H7 (cell line): ENCODE data around the gene MDM4. TPM values are rescaled to one million over a fixed set of nuclear protein-coding genes. Genes with fewer than 3 reads are reported as not detected.

ENCODE experiments used
- DNase-seq: peaks from one replicate; pipeline ENCODE4 v3.0.0; 2012
- H3K27me3 ChIP-seq: 2 replicates; pipeline ENCODE4 v1.6.0; 2011; ENCODE audit warnings: mild to moderate bottlenecking, low read length; ENCODE audit not compliant: control insufficient read depth, insufficient read depth
- H3K36me3 ChIP-seq: replicated peaks from 2 replicates; pipeline ENCODE4 v1.5.1; 2011; ENCODE audit warnings: low read length; ENCODE audit not compliant: control insufficient read depth, insufficient read depth
- H3K4me3 ChIP-seq: 2 replicates; pipeline ENCODE4 v1.5.1; 2011; ENCODE audit warnings: low read depth, mild to moderate bottlenecking, control low read depth, low read length, moderate library complexity; ENCODE audit not compliant: insufficient read depth
- total RNA-seq: library from RNA; depleted of rRNA; stranded (reverse); fragments of >200 nt; shearing (Covaris generic); gene quantifications from 2 replicates; pipeline ENCODE4 v1.2.3, GENCODE V29; 2014; rRNA removed

Gene MDM4, protein sequence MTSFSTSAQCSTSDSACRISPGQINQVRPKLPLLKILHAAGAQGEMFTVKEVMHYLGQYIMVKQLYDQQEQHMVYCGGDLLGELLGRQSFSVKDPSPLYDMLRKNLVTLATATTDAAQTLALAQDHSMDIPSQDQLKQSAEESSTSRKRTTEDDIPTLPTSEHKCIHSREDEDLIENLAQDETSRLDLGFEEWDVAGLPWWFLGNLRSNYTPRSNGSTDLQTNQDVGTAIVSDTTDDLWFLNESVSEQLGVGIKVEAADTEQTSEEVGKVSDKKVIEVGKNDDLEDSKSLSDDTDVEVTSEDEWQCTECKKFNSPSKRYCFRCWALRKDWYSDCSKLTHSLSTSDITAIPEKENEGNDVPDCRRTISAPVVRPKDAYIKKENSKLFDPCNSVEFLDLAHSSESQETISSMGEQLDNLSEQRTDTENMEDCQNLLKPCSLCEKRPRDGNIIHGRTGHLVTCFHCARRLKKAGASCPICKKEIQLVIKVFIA
- total RNA-seq, result 15.9 and 17.6 TPM in 2 replicates

DNA sequence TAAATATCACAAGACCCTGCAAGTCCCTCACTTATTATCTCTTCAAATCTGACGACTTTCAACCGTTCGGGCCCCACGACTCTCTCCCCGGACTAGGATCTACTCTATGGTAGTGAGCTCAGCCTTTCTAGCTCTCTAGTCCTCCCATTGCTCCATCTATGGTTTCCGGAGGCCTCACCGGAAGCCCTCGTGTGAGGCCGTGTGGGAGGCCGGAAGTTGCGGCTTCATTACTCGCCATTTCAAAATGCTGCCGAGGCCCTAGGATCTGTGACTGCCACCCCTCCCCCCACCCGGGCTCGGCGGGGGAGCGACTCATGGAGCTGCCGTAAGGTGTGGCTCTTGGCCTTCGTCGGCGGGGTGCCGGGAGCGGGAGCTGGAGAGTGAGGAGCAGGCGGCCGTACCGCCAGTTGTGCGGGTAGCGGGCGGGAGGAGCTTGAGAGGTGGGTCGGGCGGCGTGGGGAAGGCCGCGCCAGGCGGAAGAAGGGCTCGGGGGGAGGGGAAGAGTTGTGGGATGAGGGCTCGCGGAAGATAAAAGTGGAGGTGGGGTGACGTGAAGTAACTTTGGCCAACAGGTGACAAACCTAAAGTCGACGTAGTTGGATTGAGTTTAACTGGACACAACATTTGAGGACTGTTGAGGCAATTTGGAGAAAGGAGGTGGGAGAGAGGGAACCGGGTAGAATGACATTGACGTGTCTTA is at the start of gene MDM4:
Gene MDM4 (plus strand): TSS at position 227 of the 700 bp plus-strand sequence. CDS start 9,113 bp downstream, outside the sequence.
- H3K27me3 ChIP-seq, result no peaks in the 10 kb centered on the region
- H3K4me3 ChIP-seq, result peak within 1 kb of the TSS; percentile 65
- peak; percentile 93 for DNase-seq
- peaks cover 3% of the 10 kb centered on the region; the same call in 1 of the 2 replicates for H3K36me3 ChIP-seq

DNA sequence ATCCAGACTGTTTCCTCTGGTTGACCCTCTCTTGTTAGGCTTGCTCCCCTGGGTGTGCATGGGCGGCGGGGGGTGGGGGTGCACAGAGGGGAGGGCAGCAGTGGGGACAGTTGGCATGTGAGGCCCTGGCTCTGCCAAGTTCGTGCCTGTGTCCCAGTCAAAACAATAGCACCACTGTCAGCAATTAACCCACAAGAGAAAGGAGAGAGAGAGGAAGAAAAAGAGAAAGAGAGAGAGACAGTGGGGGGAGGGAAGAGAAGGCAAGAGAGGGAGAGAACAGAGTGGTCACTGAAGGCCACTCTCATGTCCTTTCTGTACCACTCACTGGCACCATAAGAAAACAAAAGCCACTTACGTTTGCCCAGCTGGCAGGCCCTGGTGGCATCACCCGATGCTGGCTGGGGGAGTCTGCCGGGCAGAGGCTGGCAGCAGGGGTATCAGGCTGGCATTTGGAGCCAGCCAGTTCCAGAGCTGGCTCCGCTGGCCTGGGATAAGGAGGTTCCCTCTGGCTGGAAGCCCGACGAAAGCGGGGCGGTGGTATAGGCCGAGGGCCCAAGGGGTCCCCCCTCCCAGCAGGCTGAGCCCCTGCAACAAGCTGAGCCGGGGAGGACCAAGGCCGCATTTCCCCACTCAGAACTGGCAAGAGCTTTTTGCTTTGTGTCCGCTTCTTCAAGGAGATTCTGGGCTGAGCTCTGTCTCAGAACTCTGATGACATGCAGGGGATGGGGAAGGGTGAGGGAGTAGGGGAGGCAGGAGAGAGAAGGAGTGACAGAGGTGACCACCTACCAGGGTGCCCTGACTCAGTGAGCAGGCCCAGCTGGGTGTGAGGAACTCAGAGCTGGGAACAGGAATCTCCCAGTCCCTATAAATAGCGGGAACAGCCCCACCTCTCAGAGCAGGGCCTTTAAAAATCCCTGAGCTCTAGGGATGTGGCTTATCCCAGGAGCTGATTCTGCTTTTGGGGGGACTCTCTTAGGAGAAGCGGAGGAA is 49.5 kb upstream of the MDM4 start:
- H3K4me3 ChIP-seq, result no peak overlapping the region
- no peaks in the 10 kb centered on the region; the same call in 1 of the 2 replicates for H3K36me3 ChIP-seq
- no peak for DNase-seq
- no peaks in the 10 kb centered on the region for H3K27me3 ChIP-seq

DNA sequence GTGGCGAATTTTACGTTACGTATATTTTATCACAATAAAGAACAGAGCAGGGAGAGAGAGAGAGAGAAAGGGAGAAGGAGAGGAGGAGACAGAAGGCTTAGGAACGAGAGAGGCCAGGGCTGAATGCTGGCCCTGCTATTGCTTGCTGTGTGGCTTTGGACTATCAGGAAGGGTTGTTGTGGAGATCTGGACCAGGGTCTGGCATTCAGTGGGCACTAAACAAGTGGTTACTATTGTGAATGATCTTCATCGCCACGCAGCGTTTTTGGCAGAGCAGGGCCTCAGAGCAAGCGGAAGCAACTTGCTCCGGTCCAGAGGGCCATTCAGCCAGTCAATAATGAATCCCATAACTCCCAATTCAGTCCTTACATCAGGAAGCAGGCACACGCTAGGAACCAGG is 48.0 kb upstream of the MDM4 start:
- H3K4me3 ChIP-seq, result no peak overlapping the region
- H3K36me3 ChIP-seq, result no peaks in the 10 kb centered on the region
- DNase-seq, result no peak
- no peaks in the 10 kb centered on the region for H3K27me3 ChIP-seq

DNA sequence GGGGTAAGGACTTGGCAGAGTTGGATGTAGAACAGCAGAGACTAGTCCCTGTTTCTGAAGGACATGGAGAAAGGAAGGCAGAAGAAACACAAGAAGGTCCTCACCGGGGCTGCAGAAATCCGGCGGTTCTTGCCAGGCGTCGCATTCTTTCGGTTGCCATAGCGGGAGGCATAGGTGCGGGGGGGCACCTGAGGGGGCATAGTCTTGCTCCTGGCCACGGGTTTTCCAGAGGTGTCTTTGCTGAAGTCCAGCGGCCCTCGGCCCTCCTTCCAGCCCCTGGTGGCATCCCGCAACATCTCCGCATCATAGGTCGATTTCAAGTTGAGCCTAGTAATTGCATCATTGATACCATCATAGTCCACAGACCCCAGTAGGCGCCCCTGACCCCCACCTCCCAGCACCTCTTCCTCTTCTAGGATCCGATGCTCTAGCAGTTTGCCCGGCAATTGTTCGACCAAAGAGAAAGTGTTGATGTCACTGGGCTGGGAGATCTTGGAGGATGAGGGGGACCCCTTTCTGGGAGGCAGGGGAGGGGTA is 47.4 kb upstream of the MDM4 start:
- no peaks in the 10 kb centered on the region for H3K27me3 ChIP-seq
- H3K36me3 ChIP-seq, result no peaks in the 10 kb centered on the region
- H3K4me3 ChIP-seq, result no peak overlapping the region
- no peak for DNase-seq

DNA sequence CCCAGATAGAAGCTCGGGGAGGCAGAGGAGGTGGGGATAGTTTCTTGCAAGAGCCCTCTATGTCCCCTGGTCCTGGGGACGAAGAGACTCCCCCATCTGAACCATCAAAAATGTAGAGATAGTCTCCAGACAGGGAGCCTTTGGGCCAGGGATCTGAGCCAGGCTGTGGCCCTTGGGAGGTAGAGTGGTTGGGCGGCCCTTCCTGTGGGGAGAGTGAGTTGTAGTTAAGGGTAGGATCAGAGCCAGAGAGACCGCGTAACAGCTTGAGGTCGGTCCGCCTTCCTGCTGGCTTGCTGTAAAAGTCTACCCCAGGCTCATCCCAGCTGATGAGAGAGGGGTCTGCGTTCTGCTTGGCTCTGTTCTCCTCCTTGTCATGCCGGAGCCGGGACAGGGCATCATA is 46.9 kb upstream of the MDM4 start:
- no peak overlapping the region for H3K4me3 ChIP-seq
- DNase-seq, result no peak
- H3K36me3 ChIP-seq, result no peaks in the 10 kb centered on the region
- no peaks in the 10 kb centered on the region for H3K27me3 ChIP-seq

DNA sequence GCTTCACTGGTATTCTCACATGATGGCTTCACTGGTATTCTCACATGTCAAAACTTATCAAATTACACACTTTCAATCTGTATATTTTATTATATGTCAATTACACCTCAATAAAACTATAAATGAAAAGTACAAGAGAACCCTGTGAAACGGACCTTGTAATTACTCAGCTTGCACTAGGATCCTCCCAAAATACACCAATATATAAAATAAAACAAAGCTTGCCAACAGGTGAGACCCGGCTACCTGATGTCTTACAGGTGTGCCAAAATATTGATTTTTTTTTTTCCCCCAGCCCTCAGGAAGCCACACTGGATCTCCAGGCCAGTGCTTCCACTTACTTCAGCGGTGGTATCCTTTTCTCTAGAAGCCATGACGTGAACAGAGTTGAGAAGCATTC is 44.5 kb upstream of the MDM4 start:
- no peak for DNase-seq
- Histone ChIP-seq H3K4me3 (no peak overlapping the region), H3K27me3 (no peaks in the 10 kb centered on the region), H3K36me3 (no peaks in the 10 kb centered on the region)

DNA sequence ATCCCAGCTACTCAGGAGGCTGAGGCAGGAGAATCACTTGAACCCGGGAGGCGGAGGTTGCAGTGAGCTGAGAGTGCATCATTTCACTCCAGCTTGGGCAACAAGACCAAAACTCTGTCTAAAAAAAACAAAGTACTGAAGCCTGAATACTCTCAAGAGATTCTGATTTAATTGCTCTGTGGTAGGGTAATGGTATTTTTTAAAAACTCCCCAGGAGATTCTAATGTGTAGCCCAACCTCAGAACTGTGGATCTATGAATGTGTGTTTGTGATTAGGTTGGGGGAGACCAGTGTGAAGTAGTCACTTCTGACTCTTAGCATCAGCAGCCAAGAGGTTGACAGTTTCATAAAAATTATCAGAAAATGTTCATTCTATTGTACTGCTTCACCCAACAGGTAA is 43.5 kb upstream of the MDM4 start:
- Histone ChIP-seq H3K27me3 (no peaks in the 10 kb centered on the region), H3K4me3 (no peak overlapping the region), H3K36me3 (no peaks in the 10 kb centered on the region)
- DNase-seq, result no peak

DNA sequence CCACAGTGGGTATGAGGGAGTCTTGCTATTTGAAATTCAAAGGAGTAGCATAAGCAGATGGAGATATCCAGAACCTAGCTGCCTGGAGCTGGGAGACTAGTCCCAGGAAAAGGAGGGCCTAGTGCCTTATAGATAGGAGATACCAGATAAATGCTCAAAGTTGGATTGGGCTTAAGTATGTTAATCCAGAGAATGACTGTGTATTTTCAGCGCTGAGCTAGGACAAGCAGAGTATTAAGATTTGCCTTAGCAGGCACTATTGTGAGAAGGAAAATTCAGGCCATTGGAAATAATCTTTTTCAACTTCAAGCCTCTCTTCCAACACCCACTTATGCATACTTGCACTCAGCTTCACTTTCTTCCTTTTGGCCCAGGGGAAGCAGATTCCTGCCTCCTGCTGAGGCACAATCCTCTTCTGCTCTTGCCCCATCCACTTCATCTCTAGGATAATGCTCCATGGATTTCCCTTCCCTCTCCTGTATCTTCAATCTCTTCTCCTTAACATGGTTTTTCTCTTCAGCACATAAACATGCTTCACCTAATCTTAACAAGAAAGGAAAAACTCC is 42.7 kb upstream of the MDM4 start:
- H3K4me3 ChIP-seq, result no peak overlapping the region
- peak; percentile 65 for DNase-seq
- no peaks in the 10 kb centered on the region for H3K36me3 ChIP-seq

DNA sequence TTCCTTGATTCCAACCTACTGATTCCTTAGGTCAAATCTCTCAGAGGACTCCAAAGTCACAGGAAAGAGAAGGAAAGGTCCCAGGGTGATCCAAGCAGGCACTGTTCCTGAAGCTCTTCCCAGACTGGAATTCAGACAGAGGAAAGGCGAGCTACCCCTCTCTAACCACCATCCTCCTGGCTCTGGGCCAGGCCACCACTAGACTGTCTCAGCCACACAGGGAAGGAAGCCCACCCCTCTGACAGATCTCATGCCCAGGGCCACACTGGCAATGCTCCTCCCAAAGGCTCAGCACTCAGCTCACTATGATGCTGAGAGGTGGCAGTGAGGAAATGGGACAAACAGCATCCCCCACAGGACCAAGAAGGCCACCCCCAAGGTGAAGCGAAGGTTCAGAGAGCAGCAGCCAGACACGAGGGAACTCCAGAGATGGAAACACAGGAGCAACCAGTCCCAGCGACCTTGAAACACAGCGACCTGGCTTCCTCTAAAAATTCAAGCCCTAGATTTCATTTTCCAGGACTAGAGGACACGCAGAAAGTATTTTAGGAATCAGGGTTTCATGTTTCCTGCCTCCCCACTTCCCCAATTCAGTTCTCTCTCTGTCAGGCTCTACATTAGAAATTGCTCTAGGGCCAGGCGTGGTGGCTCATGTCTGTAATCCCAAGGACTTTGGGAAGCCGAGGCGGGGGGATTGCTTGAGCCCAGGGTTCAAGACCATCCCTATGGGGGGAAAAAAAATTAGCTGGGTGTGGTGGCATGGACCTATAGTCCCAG is 40.4 kb upstream of the MDM4 start:
- Histone ChIP-seq H3K36me3 (no peaks in the 10 kb centered on the region), H3K27me3 (no peaks in the 10 kb centered on the region), H3K4me3 (no peak overlapping the region)
- peak; percentile 17 for DNase-seq

More for the DNA sequence above, 42.7 kb upstream of the MDM4 start:
- H3K27me3 ChIP-seq, result no peaks in the 10 kb centered on the region

DNA sequence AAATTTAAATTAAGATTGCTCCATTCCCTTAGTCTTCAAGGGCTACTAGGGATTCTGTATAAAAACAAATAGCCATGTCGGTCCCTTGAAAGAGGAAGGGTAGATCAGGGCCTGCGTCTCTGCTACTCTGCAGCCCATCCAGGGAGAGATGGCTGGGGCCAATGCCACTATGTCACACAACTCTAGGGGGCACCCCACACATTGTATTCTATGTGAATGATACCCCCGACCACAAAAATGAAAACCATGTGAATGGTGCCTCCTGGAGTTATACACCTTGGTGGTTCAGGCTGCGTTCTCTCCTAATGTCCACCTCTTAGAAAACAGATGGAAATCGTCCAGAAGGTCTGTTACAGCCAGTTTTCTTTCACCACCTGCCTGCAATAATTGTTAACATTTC is 39.6 kb upstream of the MDM4 start:
- Histone ChIP-seq H3K27me3 (no peaks in the 10 kb centered on the region), H3K36me3 (no peaks in the 10 kb centered on the region), H3K4me3 (no peak overlapping the region)
- peak; percentile 63 for DNase-seq

DNA sequence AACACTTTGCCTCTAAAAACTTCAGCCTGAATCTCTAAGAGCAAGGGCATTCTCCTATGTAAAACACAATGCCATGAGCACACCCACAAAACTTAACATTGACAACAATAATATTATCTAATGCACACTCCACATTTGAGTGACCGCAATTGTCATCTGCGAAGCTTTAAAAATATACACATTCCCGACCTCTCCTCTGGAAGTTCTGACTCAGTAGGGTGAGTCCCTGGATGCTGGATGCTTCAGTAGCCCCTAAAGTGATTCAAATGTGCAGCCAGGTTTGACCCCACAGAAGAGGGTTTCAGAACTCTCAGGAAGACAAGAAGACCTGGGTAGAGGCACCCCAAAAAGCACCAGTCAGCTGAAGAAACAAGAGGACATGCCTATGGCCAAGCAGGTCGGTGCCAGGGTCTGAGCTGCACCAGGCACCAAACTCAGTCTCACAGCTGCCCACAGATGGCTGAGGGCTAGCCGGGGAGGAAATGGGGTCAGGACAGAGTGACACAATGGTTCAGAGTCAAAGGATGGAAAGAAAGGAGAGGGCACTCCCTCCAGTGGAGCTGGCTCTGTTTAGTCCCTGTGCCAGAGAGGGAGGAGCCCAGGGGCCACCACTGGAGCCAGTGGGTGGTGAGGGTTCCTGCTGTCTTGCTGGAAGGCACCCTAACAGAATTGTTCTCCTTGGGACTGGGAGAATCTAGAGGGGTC is 39.0 kb upstream of the MDM4 start:
- no peaks in the 10 kb centered on the region for H3K27me3 ChIP-seq
- no peak overlapping the region for H3K4me3 ChIP-seq
- peak; percentile 22 for DNase-seq
- H3K36me3 ChIP-seq, result no peaks in the 10 kb centered on the region

DNA sequence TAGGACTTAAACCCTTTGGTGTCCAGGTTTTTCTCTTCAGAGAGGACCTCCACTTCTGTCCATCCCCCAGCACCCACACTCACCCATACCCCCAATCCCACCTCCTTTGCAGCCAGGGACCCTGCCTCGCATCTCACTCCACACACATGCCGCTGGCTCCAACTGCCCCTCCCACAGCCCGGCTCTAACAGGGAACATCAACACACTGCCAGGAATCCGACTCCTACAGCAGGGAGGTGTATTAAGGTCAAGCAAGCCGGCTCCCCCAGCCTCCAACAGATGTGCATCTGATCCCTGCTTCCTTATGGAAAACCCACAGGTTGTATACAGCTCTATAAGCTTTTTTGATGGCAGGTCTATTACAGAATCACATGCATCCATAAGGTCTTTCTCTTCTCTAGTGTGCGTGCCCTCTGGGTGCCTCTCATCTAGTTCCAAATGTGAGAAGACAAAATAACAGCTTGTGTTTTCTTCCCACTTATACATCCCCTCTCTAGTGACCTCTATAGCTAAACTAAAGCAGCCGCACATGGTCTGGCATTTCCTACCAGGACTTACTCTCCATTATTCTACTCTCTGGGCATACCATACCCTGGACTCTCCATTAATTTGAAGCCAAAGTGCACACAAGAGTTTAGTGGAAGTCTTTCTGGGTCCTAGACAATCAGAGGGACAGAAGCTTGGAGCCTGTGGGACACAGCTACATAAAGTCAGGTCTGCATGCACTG is 37.9 kb upstream of the MDM4 start:
- Histone ChIP-seq H3K4me3 (no peak overlapping the region), H3K27me3 (no peaks in the 10 kb centered on the region), H3K36me3 (no peaks in the 10 kb centered on the region)
- peak; percentile 40 for DNase-seq
